Middle frontal gyrus (tissue), 1 donor: Measurements from ENCODE around the gene WNK2.

Experiments
- DNase-seq: peaks from one replicate; pipeline ENCODE4 v3.0.0-alpha.2; 2015; ENCODE audit warnings: low spot score; ENCODE audit errors: extremely low spot score

WNK2 gene

DNA sequence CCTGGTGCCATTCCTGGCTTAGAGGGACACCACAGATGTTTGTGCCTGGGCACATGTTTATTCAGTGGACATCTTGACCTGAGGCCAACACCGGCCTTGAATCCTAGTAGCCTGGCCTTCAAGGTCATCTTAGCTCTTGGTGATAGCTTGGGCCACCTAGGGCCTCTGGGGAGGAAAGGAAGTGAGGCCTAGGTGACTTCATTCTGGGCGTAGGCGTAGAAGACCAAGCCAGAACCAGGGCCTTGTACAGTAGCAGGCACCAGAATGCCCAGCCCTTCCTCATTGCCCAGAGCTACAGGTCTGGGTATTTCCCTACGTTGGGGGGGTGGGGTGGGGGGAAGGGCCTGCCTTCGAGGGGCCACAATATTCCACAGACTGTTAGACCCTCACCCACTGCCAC, 33.8 kb downstream of the WNK2 start:
- DNase-seq: no peak

DNA sequence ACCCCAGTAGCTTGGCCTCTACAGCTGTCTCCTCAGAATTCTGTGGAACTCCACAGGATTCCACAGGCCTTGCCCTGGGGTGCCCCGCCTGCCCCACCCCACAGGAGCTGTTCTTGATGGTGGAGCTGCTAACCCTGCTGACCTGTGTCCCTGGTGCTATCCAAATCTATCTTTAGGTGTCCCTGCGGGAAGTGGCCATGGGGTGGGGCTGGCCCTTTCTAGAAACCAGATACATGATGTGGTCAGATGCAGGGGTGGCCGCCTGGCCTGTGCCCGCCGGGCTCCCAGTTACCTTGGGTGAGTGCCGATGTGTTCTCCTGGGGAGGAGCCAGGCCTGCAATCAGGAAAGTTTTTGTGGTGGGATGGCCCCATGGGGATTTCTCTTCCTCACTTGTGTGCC, 34.2 kb downstream of the WNK2 start:
- DNase-seq: no peak

DNA sequence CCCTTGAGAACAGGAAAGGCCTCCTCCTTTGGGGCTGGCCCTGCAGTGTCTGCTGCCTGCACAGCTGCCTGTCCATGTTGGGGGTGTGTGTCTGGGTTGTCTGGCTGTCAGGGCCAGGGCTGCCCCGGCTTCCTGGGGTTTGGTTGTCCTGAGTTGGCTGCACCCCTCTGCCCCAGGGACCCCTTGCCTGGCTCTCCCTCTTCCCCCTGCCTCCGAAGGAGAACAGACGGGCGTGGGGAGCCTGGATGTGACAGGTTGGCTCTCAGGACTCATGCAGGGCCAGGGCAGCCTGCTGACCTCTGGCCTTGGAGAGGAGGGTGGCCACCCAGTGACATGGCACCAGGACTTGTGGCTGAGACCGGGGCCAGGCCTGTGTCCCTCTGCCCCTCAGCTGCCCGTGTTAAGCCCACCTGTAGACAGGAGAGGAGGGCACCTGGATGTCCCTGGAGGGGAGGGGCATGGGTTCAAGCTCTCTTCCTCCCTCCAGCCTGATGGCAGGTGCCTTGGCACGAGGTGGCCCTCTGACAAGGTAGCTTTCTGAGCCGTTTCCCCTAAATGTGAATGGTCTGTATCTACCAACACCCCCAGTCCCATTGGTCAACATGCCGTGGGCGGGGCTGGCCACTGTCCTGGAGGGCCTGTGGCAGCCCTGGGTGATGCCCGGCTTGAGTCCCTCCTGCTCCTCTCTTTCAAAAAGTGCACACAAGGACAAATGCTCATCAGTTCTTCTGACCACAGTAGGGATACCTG, 34.9 kb downstream of the WNK2 start:
- DNase-seq: no peak

DNA sequence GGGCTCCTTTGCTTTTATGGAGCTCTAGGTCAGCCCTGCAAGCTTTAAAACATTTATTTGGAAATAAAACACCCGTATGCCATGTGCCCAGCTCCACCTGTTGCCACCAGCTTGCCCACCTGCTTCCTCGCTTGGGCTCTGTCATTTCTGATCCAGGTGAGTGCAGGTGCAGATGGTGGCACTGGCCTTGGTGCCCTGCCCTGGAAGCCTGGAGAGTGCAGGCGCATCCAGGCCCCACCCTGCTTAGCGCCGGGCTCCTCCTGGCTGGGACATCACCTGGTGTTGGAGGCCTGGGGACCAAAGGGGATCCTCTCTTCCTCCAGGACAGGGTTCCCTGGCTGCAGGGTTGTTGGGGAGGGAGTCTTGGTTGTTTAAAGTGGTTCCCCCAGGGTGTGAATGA, 35.8 kb downstream of the WNK2 start:
- no peak for DNase-seq

DNA sequence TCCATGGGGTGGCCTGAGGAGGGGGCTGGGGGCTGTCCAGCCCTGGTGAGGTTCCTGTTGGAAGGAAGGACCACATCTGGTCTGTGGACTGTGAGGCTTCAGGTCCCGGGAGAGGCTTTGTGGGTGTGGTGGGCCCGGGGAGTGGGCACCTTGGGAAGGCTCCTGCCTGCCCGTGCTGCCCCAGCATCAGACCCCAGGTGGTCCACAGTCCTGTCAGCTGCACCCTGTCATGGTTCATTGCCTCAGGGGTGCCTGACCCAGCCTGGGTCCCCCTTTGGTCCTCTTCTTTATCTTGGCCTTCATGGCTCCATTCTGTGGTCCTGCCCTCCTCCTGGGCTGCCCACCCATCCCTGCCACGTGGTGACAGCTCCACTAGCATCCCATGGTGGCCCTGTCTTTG, 36.7 kb downstream of the WNK2 start:
- DNase-seq: no peak

DNA sequence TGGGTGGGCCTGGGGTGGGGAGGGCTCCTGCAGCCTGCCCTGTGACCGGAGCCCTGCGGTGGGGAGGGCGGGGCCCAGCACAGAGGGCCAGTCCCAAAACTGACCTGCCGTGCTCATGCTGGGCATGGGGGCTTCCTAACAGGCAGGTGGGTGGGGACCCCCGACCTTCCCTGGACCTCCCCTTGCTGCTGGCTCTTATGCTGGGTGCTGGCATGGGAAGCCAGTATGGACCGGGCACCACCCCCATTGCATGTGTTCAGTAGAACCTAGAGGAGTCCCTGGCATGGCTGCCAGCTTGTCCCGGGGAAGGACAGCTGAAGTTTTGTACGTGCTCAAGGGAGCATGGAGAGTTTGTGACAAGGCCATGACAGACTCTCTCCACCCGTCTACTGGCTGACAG, 37.1 kb downstream of the WNK2 start:
- DNase-seq: no peak

DNA sequence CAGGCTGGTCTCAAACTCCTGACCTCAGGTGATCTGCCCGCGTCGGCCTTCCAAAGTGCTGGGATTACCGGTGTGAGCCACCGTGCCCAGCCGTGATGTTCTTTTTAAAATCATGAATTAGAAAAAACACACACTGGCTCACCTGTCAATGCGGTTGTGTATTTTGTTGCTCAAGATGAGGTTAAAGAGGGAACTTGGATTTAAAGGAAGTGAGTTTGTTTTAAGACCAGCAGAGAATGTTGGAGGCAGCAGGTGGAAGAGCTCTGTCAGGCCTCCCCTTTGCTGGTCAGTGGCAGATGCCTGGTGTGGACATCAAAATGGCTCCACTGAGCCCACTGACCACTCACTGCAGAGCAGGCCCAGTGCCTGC, 38.9 kb downstream of the WNK2 start:
- no peak for DNase-seq

DNA sequence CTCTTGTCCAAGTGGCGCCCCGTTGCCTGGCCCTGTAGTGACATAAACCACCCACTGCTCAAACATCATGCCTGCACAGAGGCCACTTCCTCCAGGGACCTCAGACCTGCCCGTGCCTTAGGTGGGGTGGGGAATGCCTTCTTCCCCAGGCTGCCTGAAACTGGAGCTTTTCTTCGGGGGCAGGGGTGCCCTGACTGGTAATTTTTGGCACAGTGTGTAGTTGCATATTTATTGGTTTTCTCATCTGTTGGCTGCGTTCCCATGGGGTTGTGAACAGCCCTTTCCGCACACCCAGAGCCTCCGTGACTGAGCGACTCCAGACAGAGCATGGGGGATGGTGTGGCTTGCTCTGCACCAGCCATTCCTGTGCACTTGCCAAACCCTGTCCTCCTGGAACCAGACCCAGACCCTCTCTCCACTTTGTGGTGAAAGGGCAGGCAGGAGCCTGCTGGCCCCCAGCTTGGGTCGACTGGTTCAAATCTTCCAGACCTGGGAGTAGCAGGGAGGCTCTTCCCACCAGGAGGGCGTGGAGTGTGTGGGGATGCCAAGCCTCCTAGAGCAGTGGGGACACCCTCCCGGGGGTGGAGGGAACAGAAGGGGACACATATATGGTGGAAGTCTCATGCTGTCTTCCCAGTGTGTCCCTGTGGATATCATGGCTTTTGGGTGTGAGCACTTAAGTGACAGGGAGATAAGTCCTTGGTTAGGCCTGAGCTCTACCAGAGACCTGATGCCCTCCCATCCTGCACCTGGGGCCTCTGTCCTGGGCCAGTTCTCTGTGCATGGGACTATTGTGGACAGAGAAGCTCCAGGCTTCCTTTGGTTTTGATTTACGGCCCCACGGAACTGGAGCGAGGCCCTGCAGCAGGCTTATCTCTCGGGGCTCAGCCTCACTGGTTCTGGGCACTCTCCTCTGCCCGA, 39.6 kb downstream of the WNK2 start:
- DNase-seq: no peak

DNA sequence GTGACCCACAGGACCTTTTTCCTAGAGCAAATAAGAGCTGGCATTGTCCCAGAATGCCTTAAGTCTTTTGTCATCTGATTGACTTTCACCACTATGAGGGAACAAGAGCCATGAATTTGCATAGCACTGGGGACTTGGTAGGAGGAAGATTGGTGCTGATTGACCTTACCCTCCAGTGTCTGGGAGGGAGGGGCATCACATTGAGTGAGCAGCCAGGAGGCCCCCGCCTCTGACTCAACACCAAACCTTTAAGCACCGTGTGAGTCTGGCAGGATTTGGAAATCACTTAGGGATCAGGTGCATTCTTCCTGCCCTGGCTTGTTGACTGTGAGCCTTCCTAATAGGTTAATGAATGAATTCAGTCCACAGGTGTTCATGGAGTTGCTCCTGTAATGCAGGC, 40.7 kb downstream of the WNK2 start:
- no peak for DNase-seq

DNA sequence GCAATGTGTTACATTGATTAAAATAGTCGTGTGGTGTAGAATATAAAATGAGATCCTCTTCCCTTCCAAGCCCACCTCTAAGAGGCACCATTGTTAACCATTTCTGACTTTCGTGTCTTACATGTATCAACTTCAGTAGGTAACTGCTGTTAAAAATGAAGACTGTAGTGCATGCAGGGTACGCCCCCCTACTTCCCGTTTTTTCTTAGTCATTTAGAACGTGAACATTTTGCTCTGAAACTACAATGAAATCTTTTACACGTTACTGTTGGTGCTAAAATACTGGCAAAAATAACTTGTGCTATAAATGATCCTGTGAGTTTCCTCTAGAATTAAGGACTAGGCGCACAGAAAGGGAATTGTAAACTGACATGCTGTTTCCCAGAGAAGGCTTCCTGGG, 41.5 kb downstream of the WNK2 start:
- no peak for DNase-seq

DNA sequence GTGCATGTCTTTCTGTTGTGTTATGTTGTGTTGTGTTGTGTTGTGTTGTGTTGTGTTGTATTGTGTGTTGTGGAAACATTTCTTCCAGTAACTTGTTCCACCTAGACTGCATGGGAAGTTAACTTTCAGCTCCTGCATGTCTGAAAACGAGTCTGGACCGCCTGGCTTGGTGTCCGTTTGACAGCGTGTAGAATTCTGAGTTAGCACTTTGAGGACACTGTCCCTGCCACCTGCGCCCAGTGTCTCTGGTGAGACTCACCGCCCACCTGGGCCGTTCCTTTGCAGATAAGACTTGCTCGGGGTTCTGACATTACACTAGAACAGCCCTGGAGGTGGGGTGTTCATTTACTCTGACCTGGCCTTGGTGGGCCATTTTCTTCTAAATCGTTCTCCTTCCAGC, 42.0 kb downstream of the WNK2 start:
- no peak for DNase-seq

DNA sequence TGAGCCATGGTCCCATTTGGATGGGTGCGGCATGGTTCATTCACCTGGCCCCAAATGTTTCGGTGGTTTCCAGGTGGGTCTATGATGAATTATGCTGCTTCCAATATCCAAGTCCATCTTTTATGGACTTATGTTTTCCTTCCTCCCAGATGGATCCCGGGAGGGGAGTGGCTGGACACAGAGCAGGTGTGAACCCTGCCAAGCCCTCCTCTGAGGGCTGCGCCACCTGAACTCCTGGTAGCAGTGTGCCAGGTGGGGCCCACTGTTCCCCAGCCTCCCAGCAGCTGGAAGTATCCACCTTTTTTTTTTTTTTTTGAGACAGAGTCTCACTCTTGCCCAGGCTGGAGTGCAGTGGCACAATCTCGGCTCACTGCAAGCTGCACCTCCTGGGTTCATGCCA, 42.9 kb downstream of the WNK2 start:
- no peak for DNase-seq

DNA sequence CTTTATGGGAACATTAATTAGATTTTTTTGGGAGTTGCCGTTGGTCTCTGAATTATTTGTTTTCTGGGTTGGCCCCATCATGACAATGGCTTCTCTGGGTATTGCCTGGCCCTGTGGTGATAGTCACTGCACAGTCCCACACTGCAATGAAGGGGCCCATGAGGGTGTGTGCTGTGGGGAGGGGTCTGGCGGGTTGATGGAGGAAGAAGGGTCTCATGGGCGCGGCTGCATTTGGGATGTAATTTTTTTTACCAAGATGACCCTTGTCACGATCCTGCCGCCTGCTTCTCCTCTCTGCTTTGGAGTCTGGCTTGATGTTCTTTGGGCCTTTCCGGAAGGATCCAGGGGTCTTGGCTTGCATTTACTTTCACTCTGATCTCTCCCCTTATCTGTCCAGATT, 44.1 kb downstream of the WNK2 start:
- no peak for DNase-seq

DNA sequence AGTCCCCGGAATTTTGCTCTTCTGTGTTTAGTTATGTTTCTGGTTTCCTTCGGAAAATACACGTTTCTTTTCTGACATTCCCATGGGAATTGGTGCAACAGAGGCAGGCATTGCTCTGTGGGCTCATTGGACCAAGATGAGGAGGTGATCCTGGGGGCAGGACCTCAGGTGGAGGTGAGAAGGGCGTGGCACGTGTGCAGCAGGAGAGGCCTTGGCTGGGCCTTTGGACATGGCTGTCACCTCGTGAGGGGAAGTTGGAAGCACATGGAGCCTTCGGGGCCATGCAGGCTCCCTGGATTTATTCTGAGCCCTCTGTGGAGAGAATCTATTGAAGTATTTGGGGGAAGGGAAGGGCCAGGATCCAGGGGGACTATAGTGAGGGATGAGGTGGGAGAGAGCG, 44.5 kb downstream of the WNK2 start:
- no peak for DNase-seq

DNA sequence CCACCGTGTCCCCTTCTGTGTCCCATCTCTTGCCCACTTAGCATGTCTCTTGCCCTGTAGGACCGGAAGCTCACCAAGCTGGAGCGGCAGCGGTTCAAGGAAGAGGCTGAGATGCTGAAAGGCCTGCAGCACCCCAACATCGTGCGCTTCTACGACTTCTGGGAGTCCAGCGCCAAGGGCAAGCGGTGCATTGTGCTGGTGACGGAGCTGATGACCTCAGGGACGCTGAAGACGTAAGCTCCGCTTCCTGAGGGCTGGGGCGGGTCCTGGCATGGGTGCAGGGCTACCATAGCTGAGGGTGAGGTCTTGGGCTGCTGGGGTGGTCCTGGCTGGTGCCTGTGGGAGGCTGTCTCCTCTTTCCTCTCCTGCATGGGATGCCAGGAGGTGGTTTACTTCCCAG, 45.7 kb downstream of the WNK2 start:
- DNase-seq: no peak

DNA sequence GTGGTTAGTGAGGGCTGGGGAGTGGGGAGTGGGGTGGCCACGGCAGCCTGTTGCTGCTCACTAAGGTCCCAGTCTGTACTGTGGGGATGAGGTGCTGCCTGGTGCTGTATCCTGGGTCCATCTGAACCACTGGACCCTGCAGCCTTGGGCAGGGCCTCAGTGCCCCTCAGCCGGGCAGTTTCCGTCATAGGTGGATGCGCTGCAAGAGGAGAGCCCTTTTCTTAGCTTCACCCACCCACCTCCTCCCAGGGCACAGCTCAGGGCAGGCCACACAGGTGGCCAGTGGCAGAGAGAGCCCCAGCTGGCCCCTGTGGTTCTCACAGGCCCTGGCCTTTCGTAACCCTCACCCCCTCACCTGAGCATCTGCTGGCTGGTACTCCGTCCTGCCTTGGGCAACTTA, 46.2 kb downstream of the WNK2 start:
- DNase-seq: no peak

DNA sequence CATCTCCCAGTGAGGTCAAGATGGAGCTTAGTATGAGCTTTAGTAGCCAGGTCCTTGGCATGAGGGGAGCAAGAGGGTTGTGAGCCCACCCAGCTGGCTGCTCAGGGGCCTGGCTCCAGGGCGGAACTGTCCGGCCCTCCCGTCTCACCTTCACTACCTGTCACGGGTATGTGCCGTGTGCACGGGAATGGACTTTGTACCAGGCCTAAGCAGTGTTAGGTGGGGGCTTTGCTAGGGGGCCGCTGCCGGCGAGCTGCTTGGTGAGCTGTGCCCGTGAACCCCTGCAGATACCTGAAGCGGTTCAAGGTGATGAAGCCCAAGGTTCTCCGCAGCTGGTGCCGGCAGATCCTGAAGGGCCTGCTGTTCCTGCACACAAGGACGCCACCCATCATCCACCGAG, 46.7 kb downstream of the WNK2 start:
- no peak for DNase-seq

DNA sequence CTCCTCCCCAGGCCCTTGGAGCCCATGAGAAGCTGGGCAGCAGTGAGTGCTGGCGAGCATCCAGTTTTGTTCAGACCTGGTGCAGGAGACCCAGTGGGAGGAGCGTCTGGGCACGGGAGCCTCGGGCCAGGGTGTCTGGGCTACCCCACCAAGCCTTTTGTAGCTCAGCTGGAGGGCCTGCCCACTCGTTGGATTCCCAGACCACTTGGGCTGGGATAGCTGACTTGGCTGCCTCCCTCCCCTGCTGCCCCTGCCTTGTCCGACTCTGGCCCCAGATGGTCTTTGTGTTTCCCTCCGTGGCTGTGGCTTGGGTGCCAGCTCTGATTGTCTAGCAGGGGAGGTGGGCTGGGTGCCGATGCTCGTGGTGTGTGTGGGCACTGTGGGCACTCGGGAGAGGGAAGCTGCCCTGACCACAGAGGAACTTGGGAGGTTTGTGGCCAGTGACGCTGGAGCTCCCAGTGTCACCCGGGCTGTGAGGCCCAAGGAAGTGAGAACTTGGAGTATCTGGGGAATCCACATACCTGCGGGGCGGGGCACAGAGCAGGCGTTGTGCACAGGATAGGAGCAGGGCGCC, 47.3 kb downstream of the WNK2 start:
- DNase-seq: no peak

DNA sequence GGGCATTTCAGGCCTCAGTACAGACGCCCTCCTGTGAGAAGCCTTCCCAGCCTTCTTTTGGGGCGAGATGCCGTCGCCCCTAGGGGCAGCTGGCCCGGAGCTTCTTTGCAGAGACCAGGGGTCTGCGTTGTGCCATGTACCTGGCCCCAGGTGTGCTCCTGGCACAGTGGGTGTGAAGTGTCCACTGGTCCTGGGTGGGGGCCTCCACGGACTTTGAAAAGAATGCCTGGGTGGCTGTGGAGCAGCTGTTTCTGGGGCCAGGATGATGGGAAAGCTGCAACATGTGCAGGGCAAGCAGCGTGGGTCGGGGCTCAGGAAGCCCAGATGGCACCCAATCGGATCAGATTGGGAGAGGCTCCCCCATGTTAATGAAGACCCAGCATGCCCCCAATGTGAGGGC, 47.8 kb downstream of the WNK2 start:
- no peak for DNase-seq

DNA sequence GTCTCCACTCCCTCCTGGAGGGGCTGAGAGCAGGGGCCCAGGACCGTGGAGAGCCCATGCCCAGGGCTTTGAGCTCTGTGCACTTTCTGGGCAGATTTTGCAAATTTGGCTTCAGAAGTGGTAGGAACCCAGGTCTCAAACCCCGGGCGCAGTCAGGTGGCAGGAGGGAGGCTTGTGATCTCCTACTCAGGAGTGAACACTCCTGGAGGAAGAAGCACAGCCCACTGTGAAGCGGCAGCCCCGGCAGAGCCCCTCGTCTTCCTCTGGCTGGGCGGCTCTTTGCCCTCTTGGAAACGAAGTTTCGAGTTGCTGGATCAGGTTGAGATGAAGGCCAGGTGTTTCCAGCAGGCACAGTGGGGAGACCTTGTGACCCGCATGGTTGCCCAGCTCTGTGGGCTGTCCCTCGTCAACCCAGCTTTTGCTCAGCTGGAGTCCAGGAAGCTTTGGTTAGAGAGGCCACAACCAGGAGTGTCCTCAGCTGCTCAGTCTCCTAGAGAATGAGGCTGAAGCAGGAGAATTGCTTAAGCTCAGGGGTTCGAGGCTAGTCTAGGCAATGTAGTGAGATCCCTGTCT, 48.5 kb downstream of the WNK2 start:
- DNase-seq: no peak

DNA sequence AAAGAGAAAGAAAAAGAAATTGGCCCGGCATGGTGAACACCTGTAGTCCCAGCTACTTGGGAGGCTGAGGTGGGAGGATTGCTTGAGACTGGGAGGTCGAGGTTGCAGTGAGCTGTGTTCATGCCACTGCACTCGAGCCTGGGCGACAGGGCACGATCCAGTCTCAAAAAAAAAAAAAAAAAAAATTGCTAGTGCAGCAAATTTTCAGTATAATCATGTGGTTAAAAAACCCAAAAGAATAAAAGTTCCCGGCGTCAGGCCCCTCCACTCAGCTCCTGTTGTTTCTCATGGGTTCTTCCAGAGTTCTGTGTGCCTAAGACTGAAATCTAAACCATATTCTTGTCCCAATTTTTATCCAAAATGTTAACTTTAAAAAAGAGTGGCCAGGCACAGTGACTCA, 49.1 kb downstream of the WNK2 start:
- DNase-seq: no peak

DNA sequence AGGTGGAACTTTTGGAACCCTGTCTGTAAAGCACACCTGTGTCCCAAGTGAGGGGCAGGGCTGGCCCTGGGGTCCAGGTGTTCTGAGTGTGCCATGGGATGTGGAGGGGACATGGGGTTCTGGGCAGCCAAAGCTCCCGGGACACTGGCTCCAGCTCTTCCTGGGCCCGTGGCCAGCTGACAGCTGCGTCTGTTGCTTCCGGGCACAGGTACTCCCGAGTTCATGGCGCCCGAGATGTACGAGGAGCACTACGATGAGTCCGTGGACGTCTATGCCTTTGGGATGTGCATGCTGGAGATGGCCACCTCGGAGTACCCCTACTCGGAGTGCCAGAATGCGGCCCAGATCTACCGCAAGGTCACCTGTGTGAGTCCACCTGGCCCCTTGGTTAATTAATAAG, 50.7 kb downstream of the WNK2 start:
- DNase-seq: no peak
